Measurements from ENCODE around the gene NECTIN1. TPM values are rescaled to one million over a fixed set of nuclear protein-coding genes. Genes with fewer than 3 reads are reported as not detected.

Gene NECTIN1
- total RNA-seq, 2 experiments from 2014 or later, result 1.6 to 1.7 TPM

- intact Hi-C loops (cut with DNase I, micrococcal nuclease), result no loop called here
- ChIA-PET CTCF (interaction anchor here (0.7 kb wide), 1 partner anchor 209 kb away, joined by 3 read pairs; no protein-coding TSS in a partner anchor), POLR2A (no interaction called here)
- DNase-seq (no peak), ATAC-seq (no peak)
- Mint-ChIP-seq H3K27ac (no peak overlapping the region), H3K4me1 (no peaks in the 10 kb centered on the region), H3K36me3 (ENCODE audit: low read depth) (no peaks in the 10 kb centered on the region), H3K9me3 (ENCODE audit: low read depth) (no peaks in the 10 kb centered on the region), H3K27me3 (no peaks in the 10 kb centered on the region), H3K4me3 (no peak overlapping the region)
These were observed 11.0 kb downstream of the NECTIN1 start for GRCh38 chr11:119717839-119718534.

GRCh38 chr11:119716582-119717498 is 12.2 kb downstream of the NECTIN1 start:
- ChIA-PET CTCF (no interaction called here), POLR2A (no interaction called here)
- no peaks in the 10 kb centered on the region for H3K4me1 Mint-ChIP-seq
- H3K36me3 Mint-ChIP-seq (ENCODE audit: low read depth), result no peaks in the 10 kb centered on the region
- intact Hi-C loops (cut with DNase I, micrococcal nuclease), result no loop called here
- no peaks in the 10 kb centered on the region for H3K27me3 Mint-ChIP-seq
- no peaks in the 10 kb centered on the region for H3K9me3 Mint-ChIP-seq (ENCODE audit: low read depth)
- ATAC-seq, result no peak
- no peak overlapping the region for H3K4me3 Mint-ChIP-seq
- no peak for DNase-seq
- no peak overlapping the region for H3K27ac Mint-ChIP-seq

- DNase-seq (no peak), ATAC-seq (no peak)
- intact Hi-C loops (cut with DNase I, micrococcal nuclease), result no loop called here
- Mint-ChIP-seq H3K4me1 (no peaks in the 10 kb centered on the region), H3K4me3 (no peak overlapping the region), H3K9me3 (ENCODE audit: low read depth) (no peaks in the 10 kb centered on the region), H3K36me3 (ENCODE audit: low read depth) (no peaks in the 10 kb centered on the region), H3K27ac (no peak overlapping the region), H3K27me3 (peaks cover 14% of the 10 kb centered on the region)
- ChIA-PET CTCF (no interaction called here), POLR2A (no interaction called here)
These were observed 14.4 kb downstream of the NECTIN1 start for GRCh38 chr11:119714590-119714989.

GRCh38 chr11:119714189-119714588 is 14.8 kb downstream of the NECTIN1 start:
- CTCF ChIA-PET, result no interaction called here
- POLR2A ChIA-PET, result no interaction called here
- Mint-ChIP-seq H3K9me3 (ENCODE audit: low read depth) (no peaks in the 10 kb centered on the region), H3K4me3 (no peak overlapping the region), H3K27ac (no peak overlapping the region), H3K4me1 (no peaks in the 10 kb centered on the region), H3K36me3 (ENCODE audit: low read depth) (no peaks in the 10 kb centered on the region), H3K27me3 (peaks cover 14% of the 10 kb centered on the region)
- DNase-seq, result no peak
- ATAC-seq, result no peak
- intact Hi-C loops (cut with DNase I, micrococcal nuclease), result no loop called here

GRCh38 chr11:119713359-119714040 is 15.5 kb downstream of the NECTIN1 start:
- Mint-ChIP-seq H3K9me3 (ENCODE audit: low read depth) (no peaks in the 10 kb centered on the region), H3K27ac (no peak overlapping the region), H3K4me3 (no peak overlapping the region), H3K27me3 (peaks cover 15% of the 10 kb centered on the region), H3K36me3 (ENCODE audit: low read depth) (no peaks in the 10 kb centered on the region), H3K4me1 (no peaks in the 10 kb centered on the region)
- ATAC-seq (no peak), DNase-seq (no peak)
- intact Hi-C loops (cut with DNase I, micrococcal nuclease), result no loop called here
- ChIA-PET POLR2A (no interaction called here), CTCF (interaction anchor here (0.6 kb wide), 1 partner anchor 8 kb away, joined by 3 read pairs; no protein-coding TSS in a partner anchor)

- no peak for ATAC-seq
- no peaks in the 10 kb centered on the region for H3K9me3 Mint-ChIP-seq (ENCODE audit: low read depth)
- H3K4me1 Mint-ChIP-seq, result no peaks in the 10 kb centered on the region
- no peak for DNase-seq
- H3K27me3 Mint-ChIP-seq, result peaks cover 18% of the 10 kb centered on the region
- H3K36me3 Mint-ChIP-seq (ENCODE audit: low read depth), result no peaks in the 10 kb centered on the region
- no peak overlapping the region for H3K27ac Mint-ChIP-seq
- CTCF ChIA-PET, result interaction anchor here (0.6 kb wide), 1 partner anchor 7 kb away, joined by 3 read pairs; no protein-coding TSS in a partner anchor
- POLR2A ChIA-PET, result no interaction called here
- no peak overlapping the region for H3K4me3 Mint-ChIP-seq
- intact Hi-C loops (cut with DNase I, micrococcal nuclease), result no loop called here
These were observed 16.3 kb downstream of the NECTIN1 start for GRCh38 chr11:119712459-119713358.

- no peaks in the 10 kb centered on the region for H3K9me3 Mint-ChIP-seq (ENCODE audit: low read depth)
- no peak for ATAC-seq
- no peak overlapping the region for H3K27ac Mint-ChIP-seq
- no peaks in the 10 kb centered on the region for H3K36me3 Mint-ChIP-seq (ENCODE audit: low read depth)
- intact Hi-C loops (cut with DNase I, micrococcal nuclease), result no loop called here
- no peak overlapping the region for H3K4me3 Mint-ChIP-seq
- POLR2A ChIA-PET, result no interaction called here
- no peak for DNase-seq
- CTCF ChIA-PET, result no interaction called here
- peaks cover 18% of the 10 kb centered on the region for H3K27me3 Mint-ChIP-seq
- H3K4me1 Mint-ChIP-seq, result no peaks in the 10 kb centered on the region
These were observed 17.0 kb downstream of the NECTIN1 start for GRCh38 chr11:119712006-119712405.

GRCh38 chr11:119711476-119711875 is 17.5 kb downstream of the NECTIN1 start:
- intact Hi-C loops (cut with DNase I, micrococcal nuclease), result no loop called here
- no peaks in the 10 kb centered on the region for H3K4me1 Mint-ChIP-seq
- POLR2A ChIA-PET, result no interaction called here
- H3K27ac Mint-ChIP-seq, result no peak overlapping the region
- no peak overlapping the region for H3K4me3 Mint-ChIP-seq
- ATAC-seq (no peak), DNase-seq (no peak)
- H3K27me3 Mint-ChIP-seq, result peaks cover 18% of the 10 kb centered on the region
- CTCF ChIA-PET, result no interaction called here
- H3K9me3 Mint-ChIP-seq (ENCODE audit: low read depth), result no peaks in the 10 kb centered on the region
- no peaks in the 10 kb centered on the region for H3K36me3 Mint-ChIP-seq (ENCODE audit: low read depth)

- CTCF ChIA-PET, result interaction anchor here (1.2 kb wide), 1 partner anchor 19 kb away, joined by 5 read pairs; the partner anchor contains the start of gene NECTIN1
- ATAC-seq, result no peak
- H3K4me1 Mint-ChIP-seq, result no peaks in the 10 kb centered on the region
These were observed 18.6 kb downstream of the NECTIN1 start for GRCh38 chr11:119710417-119710816.

GRCh38 chr11:119709638-119710346 is 19.2 kb downstream of the NECTIN1 start:
- H3K27me3 Mint-ChIP-seq, result peaks cover 18% of the 10 kb centered on the region
- CTCF ChIA-PET, result interaction anchor here (1.2 kb wide), 1 partner anchor 20 kb away, joined by 5 read pairs; the partner anchor contains the start of gene NECTIN1
- no peak overlapping the region for H3K4me3 Mint-ChIP-seq
- POLR2A ChIA-PET, result no interaction called here
- ATAC-seq (peak; percentile 19), DNase-seq (peak; percentile 25)
- no peaks in the 10 kb centered on the region for H3K4me1 Mint-ChIP-seq
- no peaks in the 10 kb centered on the region for H3K9me3 Mint-ChIP-seq (ENCODE audit: low read depth)
- no peaks in the 10 kb centered on the region for H3K36me3 Mint-ChIP-seq (ENCODE audit: low read depth)
- intact Hi-C loops (cut with DNase I, micrococcal nuclease), result no loop called here
- H3K27ac Mint-ChIP-seq, result no peak overlapping the region

More at GRCh38 chr11:119710417-119710816, 18.6 kb downstream of the NECTIN1 start:
- intact Hi-C loops (cut with DNase I, micrococcal nuclease), result no loop called here
- no peaks in the 10 kb centered on the region for H3K36me3 Mint-ChIP-seq (ENCODE audit: low read depth)
- no peak overlapping the region for H3K4me3 Mint-ChIP-seq
- no peak for DNase-seq
- no peaks in the 10 kb centered on the region for H3K9me3 Mint-ChIP-seq (ENCODE audit: low read depth)
- POLR2A ChIA-PET, result no interaction called here
- H3K27ac Mint-ChIP-seq, result no peak overlapping the region
- H3K27me3 Mint-ChIP-seq, result peaks cover 18% of the 10 kb centered on the region
